ENCODE data around the gene SHC3.
"Not testable (repeated sequence)": the region's sequence is repeated elsewhere in the genome, so short reads cannot be mapped to it uniquely, and the experiment has no call there.

- TF ChIP-seq EZH2 (IDR thresholded peaks at IDR 0.05; ENCODE audit: low read depth, unreplicated experiment); CTCF (conservative IDR thresholded peaks at IDR 0.05; ENCODE audit: low read depth in 2 of 2); POLR2AphosphoS5 (IDR thresholded peaks at IDR 0.05; ENCODE audit: low read depth); REST (IDR thresholded peaks at IDR 0.05; ENCODE audit: unreplicated experiment); CREB1 (CRISPR knock-in tag; IDR thresholded peaks at IDR 0.05; ENCODE audit: low read depth): not testable (repeated sequence)
Measured at GRCh38 chr9:89209311-89209710, 30.7 kb upstream of the SHC3 start.

Data from GM23338 (cell line).